GM12865 (cell line): ENCODE data around the gene TBX1.

Source experiments
- DNase-seq: peaks from one replicate; pipeline ENCODE4 v3.0.0; 2010; ENCODE audit warnings: low read depth
- H3K4me3 ChIP-seq: 2 replicates; pipeline ENCODE4 v1.5.1; 2011; ENCODE audit warnings: mild to moderate bottlenecking, low read depth, low read length, control low read depth
- TF ChIP-seq, protein P1 (sequence below): IDR thresholded peaks from 2 replicates; pipeline ENCODE4 v1.5.1; 2011; ENCODE audit warnings: low read length, control low read depth, low read depth, inconsistent platforms; ENCODE audit not compliant: insufficient read depth; ENCODE audit errors: missing control alignments

TBX1 gene

DNA sequence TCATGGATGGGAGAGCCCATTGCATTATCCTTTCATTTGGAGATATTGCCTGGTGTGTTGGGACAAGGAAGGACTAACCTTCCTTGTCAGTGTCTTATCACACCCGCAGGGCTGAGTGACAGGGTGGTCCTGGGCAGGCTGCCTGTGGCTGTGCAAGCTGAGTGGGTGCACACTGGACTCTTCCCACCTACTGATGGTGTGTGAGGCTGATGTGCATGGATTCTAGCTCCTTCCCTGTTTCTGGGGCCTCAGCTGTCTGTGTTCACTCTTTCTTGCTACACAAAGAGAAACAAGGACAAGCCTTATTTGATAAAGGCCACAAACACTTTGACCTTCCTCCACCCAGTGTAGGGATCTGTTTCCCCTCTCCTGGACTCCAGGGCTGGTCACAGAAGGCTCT, 22.0 kb downstream of the TBX1 start:
- TF ChIP-seq, protein P1, sequence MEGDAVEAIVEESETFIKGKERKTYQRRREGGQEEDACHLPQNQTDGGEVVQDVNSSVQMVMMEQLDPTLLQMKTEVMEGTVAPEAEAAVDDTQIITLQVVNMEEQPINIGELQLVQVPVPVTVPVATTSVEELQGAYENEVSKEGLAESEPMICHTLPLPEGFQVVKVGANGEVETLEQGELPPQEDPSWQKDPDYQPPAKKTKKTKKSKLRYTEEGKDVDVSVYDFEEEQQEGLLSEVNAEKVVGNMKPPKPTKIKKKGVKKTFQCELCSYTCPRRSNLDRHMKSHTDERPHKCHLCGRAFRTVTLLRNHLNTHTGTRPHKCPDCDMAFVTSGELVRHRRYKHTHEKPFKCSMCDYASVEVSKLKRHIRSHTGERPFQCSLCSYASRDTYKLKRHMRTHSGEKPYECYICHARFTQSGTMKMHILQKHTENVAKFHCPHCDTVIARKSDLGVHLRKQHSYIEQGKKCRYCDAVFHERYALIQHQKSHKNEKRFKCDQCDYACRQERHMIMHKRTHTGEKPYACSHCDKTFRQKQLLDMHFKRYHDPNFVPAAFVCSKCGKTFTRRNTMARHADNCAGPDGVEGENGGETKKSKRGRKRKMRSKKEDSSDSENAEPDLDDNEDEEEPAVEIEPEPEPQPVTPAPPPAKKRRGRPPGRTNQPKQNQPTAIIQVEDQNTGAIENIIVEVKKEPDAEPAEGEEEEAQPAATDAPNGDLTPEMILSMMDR = no peak
- H3K4me3 ChIP-seq = no peak overlapping the region

DNA sequence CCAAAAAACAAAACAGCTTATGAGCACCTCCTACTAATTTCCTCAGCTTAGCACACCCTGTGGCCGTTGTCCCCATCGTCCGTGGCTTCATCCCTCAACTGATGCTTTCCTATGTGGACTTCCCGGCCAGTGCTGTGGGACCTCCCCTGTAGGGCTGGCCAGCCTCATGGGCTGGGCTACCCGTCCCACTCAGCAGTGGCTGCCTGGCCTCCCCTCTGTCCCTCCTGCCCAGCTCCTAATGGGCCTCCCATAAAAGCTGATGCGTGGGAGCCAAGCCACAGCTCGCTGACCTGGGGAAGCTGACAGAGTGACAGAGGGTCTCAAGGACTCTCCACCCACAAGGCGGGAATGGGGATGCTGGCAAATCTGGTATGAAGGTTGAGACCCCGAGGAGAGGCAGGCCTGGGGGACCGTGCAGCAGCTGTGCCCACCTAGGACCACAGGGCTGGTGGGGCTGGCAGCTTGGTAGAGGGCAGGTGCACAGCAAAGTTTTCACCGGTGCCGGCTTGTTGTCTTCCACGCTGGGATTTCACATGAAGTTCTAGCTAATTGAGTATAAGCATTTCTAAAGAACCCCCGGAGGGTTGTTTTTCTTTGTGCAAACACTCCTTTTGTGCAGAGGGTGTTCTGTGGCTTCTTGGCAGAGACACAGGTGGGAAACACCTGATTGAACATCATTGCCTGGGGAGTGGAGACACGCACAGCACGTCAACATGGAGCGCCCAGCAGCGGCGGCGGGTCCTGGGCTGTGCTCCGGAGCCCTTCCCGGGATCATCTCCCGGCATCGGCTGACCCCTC, 23.2 kb downstream of the TBX1 start:
- H3K4me3 ChIP-seq = no peak overlapping the region
- DNase-seq = no peak
- TF ChIP-seq, protein P1 = no peak

More for the DNA sequence above, 22.0 kb downstream of the TBX1 start:
- no peak for DNase-seq

DNA sequence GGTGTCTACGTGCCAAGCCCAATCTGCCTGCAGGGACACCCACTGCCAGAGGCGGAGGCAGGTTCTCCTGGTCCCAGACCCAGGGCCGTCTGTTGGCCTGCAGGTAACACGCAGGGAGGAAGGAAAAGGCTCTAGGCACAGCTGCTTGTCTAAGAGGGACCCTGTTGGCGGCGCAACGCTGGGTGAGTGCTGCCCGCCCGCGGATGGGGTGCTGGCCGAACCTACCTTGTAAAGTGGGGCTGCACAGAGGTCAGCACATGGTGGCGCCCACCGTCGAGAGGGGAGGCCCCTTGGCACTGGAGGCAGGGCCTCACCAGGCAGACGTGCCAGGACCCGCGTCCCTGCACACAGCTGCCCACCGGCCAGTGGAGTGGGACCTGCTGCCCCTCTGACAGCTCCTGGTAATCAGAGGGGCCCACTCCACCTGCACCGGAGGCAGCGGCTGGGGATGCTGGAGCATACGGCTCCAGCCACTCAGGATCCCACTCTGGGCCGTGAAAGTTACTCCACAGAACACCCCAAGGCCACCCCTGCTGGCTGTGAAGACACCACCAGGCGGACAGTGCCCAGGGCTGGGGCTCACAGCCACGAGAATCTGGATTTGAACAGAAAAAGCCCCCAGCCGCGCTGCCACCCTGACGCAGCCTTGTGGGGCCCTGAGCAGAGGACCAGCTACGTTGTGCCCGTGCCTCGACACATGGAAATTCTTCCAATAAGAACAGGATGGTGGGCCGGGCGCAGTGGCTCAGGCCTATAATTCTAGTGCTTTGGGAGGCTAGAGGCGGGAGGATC, 24.0 kb downstream of the TBX1 start:
- DNase-seq = no peak
- TF ChIP-seq, protein P1 = no peak
- no peak overlapping the region for H3K4me3 ChIP-seq

DNA sequence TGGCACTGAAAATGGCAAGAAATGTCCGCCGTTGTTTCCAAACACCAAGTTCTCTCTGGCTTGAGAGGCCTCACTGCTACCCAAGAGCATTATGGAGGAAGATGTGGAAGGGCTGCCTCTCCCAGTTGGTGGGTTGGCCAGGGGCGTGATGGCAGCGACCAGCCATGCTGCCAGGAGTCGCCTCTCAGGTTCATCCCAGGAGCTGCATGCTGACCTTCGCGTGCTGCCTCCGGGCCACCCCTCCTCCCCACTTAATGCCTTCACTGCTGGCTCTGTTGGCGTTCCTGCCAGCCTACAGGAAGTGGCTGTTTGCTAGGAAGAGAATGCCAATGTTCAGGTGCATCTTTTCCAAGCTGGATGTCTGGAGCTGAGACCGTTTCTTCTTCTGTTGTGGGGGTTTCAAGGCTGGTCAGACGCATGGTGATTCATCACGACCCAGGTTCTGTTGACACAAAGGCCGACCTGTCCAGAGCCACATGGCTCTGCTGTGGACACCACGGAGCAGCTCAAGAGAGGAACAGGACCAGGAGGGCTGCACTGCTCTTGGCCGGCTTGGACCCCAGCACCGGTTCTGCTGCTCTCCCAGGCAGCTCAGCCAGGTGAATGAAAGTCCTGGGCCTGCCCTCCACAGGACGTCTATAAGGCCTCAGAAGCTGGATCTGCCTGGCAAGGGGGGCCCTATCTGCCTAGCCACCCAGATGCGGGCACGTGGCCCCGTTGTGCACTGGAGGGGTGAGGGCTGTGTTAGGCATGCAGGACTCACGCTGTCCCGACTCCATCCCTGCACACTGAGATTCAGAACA, 25.1 kb downstream of the TBX1 start:
- DNase-seq = no peak
- TF ChIP-seq, protein P1 = no peak
- no peak overlapping the region for H3K4me3 ChIP-seq

DNA sequence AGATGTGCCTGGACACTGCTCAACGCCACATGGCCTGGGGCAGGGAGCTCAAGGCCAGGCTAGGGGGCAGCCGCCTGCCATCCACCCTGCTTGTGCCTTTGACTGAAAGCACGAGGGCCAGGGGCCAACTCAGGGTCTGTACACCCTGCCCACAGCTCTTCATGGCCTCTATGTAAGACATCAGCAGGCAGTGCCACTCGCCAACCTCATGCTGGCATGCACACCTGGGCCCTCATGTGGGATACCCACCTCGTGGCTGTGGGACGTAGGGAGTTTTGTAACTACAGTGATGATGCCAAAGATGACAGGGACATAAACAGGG, 25.6 kb downstream of the TBX1 start:
- no peak overlapping the region for H3K4me3 ChIP-seq
- no peak for DNase-seq
- TF ChIP-seq, protein P1 = no peak

DNA sequence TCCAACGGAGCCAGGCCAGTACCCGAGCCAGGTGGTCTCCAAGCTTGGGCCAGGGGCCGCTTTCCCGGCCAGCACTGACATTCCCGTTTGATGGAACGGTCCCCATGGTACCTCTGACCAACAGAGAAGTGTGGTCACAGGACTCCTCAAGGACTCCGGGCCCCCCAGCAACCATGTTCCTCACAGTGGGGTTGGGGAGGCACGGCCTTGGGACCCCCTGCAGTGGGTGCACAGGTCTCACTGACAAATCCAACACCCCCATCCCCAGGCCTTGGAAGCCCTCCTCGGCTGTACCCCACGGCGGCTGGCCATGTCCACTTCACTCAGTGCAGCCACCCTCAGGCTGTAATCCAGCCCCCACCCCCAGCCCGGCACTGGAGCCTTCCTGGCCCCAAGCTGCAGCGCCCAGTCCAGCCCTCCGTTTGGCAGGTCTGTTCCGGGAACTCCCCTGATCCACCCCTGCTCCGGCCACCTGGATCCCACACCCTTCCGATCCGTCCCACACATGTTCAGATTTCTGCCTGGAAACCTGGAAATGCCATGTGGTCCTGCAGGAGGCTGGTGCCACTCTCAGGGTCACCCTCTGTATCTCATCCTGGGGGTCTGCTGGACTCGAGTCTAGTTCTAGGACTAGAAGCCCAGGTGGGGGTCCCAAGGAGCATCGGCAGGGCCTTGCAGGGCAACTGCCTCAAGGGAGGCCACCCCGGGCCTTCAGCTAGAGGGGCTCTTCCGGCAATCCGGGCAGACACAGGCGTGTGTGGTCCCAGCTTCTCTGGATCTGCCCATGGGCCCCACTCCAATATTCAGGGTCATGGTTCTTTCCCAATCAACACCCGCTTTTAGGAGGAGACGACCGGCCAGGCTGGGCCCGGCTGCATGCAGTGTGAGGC, 26.6 kb downstream of the TBX1 start:
- H3K4me3 ChIP-seq = no peak overlapping the region
- TF ChIP-seq, protein P1 = no peak
- DNase-seq = no peak
